Sigmoid colon (tissue), 7 donors: Measurements from ENCODE around the gene MMP17. TPM values are rescaled to one million over a fixed set of nuclear protein-coding genes. Genes with fewer than 3 reads are reported as not detected.
A peak's percentile ranks its signal among the peaks of the same experiment; 100 is the strongest.
"Not testable (repeated sequence)": the region's sequence is repeated elsewhere in the genome, so short reads cannot be mapped to it uniquely, and the experiment has no call there.

ENCODE experiments used
- DNase-seq: peaks from one replicate; pipeline ENCODE4 v3.0.0-alpha.2; 2019
- H3K27ac ChIP-seq, 4 donors: fragments of 200-600 bp; sonication (generic); one replicate each; pipeline ENCODE4 v1.5.1; 2016 to 2019; ENCODE audit warnings: mild to moderate bottlenecking in 1 of 4
- H3K27me3 ChIP-seq, 3 donors: fragments of 200-600 bp; sonication (generic); one replicate each; pipeline ENCODE4 v1.5.1; 2019; ENCODE audit warnings: mild to moderate bottlenecking in 1 of 3
- H3K36me3 ChIP-seq, 4 donors: fragments of 200-600 bp; sonication (generic); one replicate each; pipeline ENCODE4 v1.5.1; 2016 to 2019
- H3K4me1 ChIP-seq, 4 donors: fragments of 200-600 bp; sonication (generic); one replicate each; pipeline ENCODE4 v1.5.1; 2017 to 2019
- H3K4me3 ChIP-seq, 4 donors: fragments of 200-600 bp; sonication (generic); one replicate each; pipeline ENCODE4 v1.5.1; 2017 to 2019; ENCODE audit warnings: mild to moderate bottlenecking in 2 of 4, moderate library complexity in 1 of 4
- H3K9me3 ChIP-seq, 4 donors: fragments of 200-600 bp in 3 of 4; sonication (generic) in 3 of 4; one replicate each; pipeline versions ENCODE4 v1.5.1 to v1.6.1; 2013 to 2019
- CTCF ChIP-seq, 4 experiments: fragments of 450-650 bp in 3 of 4; fragments of 200-600 bp in 1 of 4; IDR thresholded peaks; one replicate each; pipeline ENCODE4 v1.5.1; 2016 to 2019; ENCODE audit warnings: antibody characterized with exemption in 4 of 4, mild to moderate bottlenecking in 3 of 4, moderate library complexity in 2 of 4
- EP300 ChIP-seq, 4 donors: sonication (generic); formaldehyde crosslinking; IDR thresholded peaks; one replicate each; pipeline ENCODE4 v1.6.1; 2017; ENCODE audit warnings: antibody characterized with exemption in 4 of 4
- POLR2A ChIP-seq, 2 donors: fragments of 450-650 bp; IDR thresholded peaks; one replicate each; pipeline ENCODE4 v1.6.1; 2016; ENCODE audit warnings: antibody characterized with exemption in 2 of 2, mild to moderate bottlenecking in 2 of 2, moderate library complexity in 2 of 2
- POLR2AphosphoS5 ChIP-seq, 4 donors: sonication (generic); formaldehyde crosslinking; IDR thresholded peaks; one replicate each; pipeline ENCODE4 v1.6.1; 2017; ENCODE audit warnings: antibody characterized with exemption in 4 of 4
- WGBS, 2 donors: extraction: QIAGEN DNeasy Blood & Tissue Kit; methylation state at CpG; one replicate each; pipeline ENCODE4 v1.1.7; 2013; 5-methylcytosine and 5-hydroxymethylcytosine counted together
- intact Hi-C: fragments of 100-400 bp; cut with DNase I; formaldehyde crosslinking; loops from one replicate; pipeline ENCODE4 v1.15.1; 2023
- polyA plus RNA-seq, 3 donors: library from polyadenylated mRNA; stranded (reverse); fragments of 200-250 nt; gene quantifications; one replicate each; pipeline ENCODE4 v1.2.3, GENCODE V29; 2013
- total RNA-seq, 4 donors: library from RNA; depleted of rRNA; stranded (reverse); fragments of >200 nt; gene quantifications; one replicate each; pipeline ENCODE4 v1.1.0, GENCODE V29; 2016
- donor health status: healthy with polysubstance abuse.
- donor health status: Bipolar disorder and iron deficiency.
- donor health status: healthy.

Gene MMP17
- total and polyA plus RNA-seq, 7 donors, result 0.60 to 7.1 (median 4.9) TPM; not detected in 1

GRCh38 chr12:131803961-131804521, 24.2 kb upstream of the MMP17 start:
- 14 to 28% methylated on average over 11 of the region's 11 CpGs for WGBS, 2 donors
- no peak for TF ChIP-seq POLR2AphosphoS5 (IDR thresholded peaks at IDR 0.05)
- TF ChIP-seq POLR2A (IDR thresholded peaks at IDR 0.05), result no peak
- no peak for TF ChIP-seq CTCF (IDR thresholded peaks at IDR 0.05)
- no peak for TF ChIP-seq EP300 (IDR thresholded peaks at IDR 0.05)
- no peaks in the 10 kb centered on the region for H3K9me3 ChIP-seq
- peaks cover 0 to 12% (median 9%) of the 10 kb centered on the region in 4 donors for H3K4me1 ChIP-seq
- peaks cover 8 to 30% (median 18%) of the 10 kb centered on the region in 4 donors for H3K36me3 ChIP-seq
- intact Hi-C loops, result no loop called here
- DNase-seq, result no peak
- H3K27me3 ChIP-seq, result no peaks in the 10 kb centered on the region
- H3K4me3 ChIP-seq, result no peak overlapping the region
- H3K27ac ChIP-seq, result no peak overlapping the region

- Histone ChIP-seq H3K4me1 (peaks cover 0 to 12% (median 9%) of the 10 kb centered on the region in 4 donors), H3K9me3 (no peaks in the 10 kb centered on the region), H3K27ac (no peak overlapping the region), H3K27me3 (no peaks in the 10 kb centered on the region), H3K4me3 (no peak overlapping the region), H3K36me3 (peaks cover under 1 to 16% (median 9%) of the 10 kb centered on the region in 4 donors)
- no peak for TF ChIP-seq POLR2A (IDR thresholded peaks at IDR 0.05)
- no peak for TF ChIP-seq CTCF (IDR thresholded peaks at IDR 0.05)
- no peak for TF ChIP-seq POLR2AphosphoS5 (IDR thresholded peaks at IDR 0.05)
- no peak for TF ChIP-seq EP300 (IDR thresholded peaks at IDR 0.05)
- no peak for DNase-seq
- intact Hi-C loops, result no loop called here
- 63% methylated on average over 5 of the region's 5 CpGs for WGBS, 2 donors
Measured at GRCh38 chr12:131805421-131805820, 22.8 kb upstream of the MMP17 start.

- Histone ChIP-seq H3K4me1 (peaks cover 0 to 12% (median 9%) of the 10 kb centered on the region in 4 donors), H3K9me3 (no peaks in the 10 kb centered on the region), H3K4me3 (no peak overlapping the region), H3K27ac (no peak overlapping the region), H3K27me3 (no peaks in the 10 kb centered on the region), H3K36me3 (peaks cover 0 to 10% (median 5%) of the 10 kb centered on the region in 4 donors)
- no peak for TF ChIP-seq POLR2A (IDR thresholded peaks at IDR 0.05)
- TF ChIP-seq EP300 (IDR thresholded peaks at IDR 0.05), result no peak
- no peak for TF ChIP-seq CTCF (IDR thresholded peaks at IDR 0.05)
- no peak for TF ChIP-seq POLR2AphosphoS5 (IDR thresholded peaks at IDR 0.05)
- DNase-seq, result no peak
- WGBS, 2 donors, result 62 to 66% methylated on average over 7 of the region's 7 CpGs
- intact Hi-C loops, result no loop called here
Measured at GRCh38 chr12:131806674-131807073, 21.5 kb upstream of the MMP17 start.

GRCh38 chr12:131808744-131809371, 19.3 kb upstream of the MMP17 start:
- no peak for DNase-seq
- H3K27ac ChIP-seq, result no peak overlapping the region
- no peaks in the 10 kb centered on the region for H3K9me3 ChIP-seq
- H3K27me3 ChIP-seq, result no peaks in the 10 kb centered on the region
- H3K36me3 ChIP-seq, result no peaks in the 10 kb centered on the region
- H3K4me1 ChIP-seq, result peaks cover 0 to 7% (median 5%) of the 10 kb centered on the region in 4 donors
- intact Hi-C loops, result no loop called here
- TF ChIP-seq EP300 (IDR thresholded peaks at IDR 0.05), result no peak
- TF ChIP-seq POLR2A (IDR thresholded peaks at IDR 0.05), result no peak
- no peak for TF ChIP-seq CTCF (IDR thresholded peaks at IDR 0.05)
- no peak for TF ChIP-seq POLR2AphosphoS5 (IDR thresholded peaks at IDR 0.05)
- 64 to 66% methylated on average over 44 of the region's 44 CpGs for WGBS, 2 donors
- H3K4me3 ChIP-seq, result peak overlapping the region in 1 of 4 donors; percentile 26

- H3K27ac ChIP-seq, H3K4me1 ChIP-seq, H3K9me3 ChIP-seq, intact Hi-C loops, DNase-seq, H3K4me3 ChIP-seq, H3K27me3 ChIP-seq, H3K36me3 ChIP-seq: not testable (repeated sequence)
- WGBS, 2 donors, result 70 to 84% methylated on average over 6 to 7 of the region's 9 CpGs
Measured at GRCh38 chr12:131809476-131810254, 18.5 kb upstream of the MMP17 start.
